Measurements from ENCODE around the gene TTLL11.

Gene TTLL11

GRCh38 chr9:121921444-121921843, 171.7 kb downstream of the TTLL11 start:
- no peak overlapping the region for H3K27ac ChIP-seq
- TF ChIP-seq CTCF (conservative IDR thresholded peaks at IDR 0.05) = no peak

GRCh38 chr9:121917375-121918335, 175.5 kb downstream of the TTLL11 start:
- TF ChIP-seq CTCF (conservative IDR thresholded peaks at IDR 0.05) (no peak), ZFX (IDR thresholded peaks at IDR 0.05) (no peak)

GRCh38 chr9:121915304-121915625, 177.8 kb downstream of the TTLL11 start:
- H3K27ac ChIP-seq = no peak overlapping the region
- TF ChIP-seq CTCF (conservative IDR thresholded peaks at IDR 0.05) (no peak), ZFX (IDR thresholded peaks at IDR 0.05) (no peak)

More at GRCh38 chr9:121917375-121918335, 175.5 kb downstream of the TTLL11 start:
- no peak overlapping the region for H3K27ac ChIP-seq

GRCh38 chr9:121914604-121915303, 178.4 kb downstream of the TTLL11 start:
- TF ChIP-seq ZFX (IDR thresholded peaks at IDR 0.05) = no peak
- TF ChIP-seq CTCF (conservative IDR thresholded peaks at IDR 0.05) = no peak
- H3K27ac ChIP-seq = no peak overlapping the region

GRCh38 chr9:121914017-121914595, 179.0 kb downstream of the TTLL11 start:
- no peak overlapping the region for H3K27ac ChIP-seq
- no peak for TF ChIP-seq CTCF (conservative IDR thresholded peaks at IDR 0.05)
- no peak for TF ChIP-seq ZFX (IDR thresholded peaks at IDR 0.05)

GRCh38 chr9:121912812-121913627, 180.1 kb downstream of the TTLL11 start:
- H3K27ac ChIP-seq = no peak overlapping the region
- TF ChIP-seq CTCF (conservative IDR thresholded peaks at IDR 0.05) (no peak), ZFX (IDR thresholded peaks at IDR 0.05) (no peak)

All from C4-2B (cell line).